Measurements from ENCODE around the gene CRIP2. TPM values are rescaled to one million over a fixed set of nuclear protein-coding genes. Genes with fewer than 3 reads are reported as not detected.

CRIP2 gene
- total and polyA plus RNA-seq, 2 donors (not counting 1 experiment from before 2014, with no cell fraction given), result 6.0 to 81.6 TPM

DNA sequence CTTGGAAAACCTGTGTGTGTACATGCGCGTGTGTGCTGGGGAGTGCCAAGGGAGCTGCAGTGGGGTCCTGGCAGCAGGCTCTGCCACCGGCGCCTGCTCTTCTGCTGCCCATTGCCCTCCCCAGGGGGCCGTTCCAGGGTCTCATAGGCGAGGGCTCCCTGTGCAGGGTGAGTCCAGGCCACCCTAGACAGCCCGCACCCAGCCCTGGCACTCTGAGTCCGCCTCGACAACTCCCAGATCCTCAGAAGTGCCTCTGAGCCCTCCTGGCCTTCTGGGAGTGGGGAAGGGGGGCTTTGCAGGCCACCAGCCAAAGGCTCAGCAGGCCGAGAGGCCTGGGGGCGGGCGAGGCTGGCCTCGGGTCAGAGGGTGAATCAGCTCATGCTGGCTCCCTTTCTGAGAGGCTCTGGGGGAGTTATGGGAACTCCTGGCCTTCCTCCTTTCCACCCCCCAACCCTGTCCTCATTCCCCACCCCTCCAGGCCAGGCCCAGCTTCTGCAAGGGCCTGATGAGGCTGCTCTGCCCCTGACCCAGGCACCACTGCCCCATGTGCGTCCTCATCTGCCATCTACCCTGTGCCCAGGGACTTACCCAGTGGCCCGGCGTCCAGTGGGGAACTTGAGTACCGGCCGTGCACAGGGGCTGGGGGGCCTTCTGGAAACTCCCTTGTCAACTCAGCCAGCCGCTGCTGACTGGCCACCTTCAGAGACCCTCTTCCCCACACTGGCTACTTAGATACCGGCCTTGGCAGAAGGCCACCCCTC is 14.3 kb downstream of the CRIP2 start:
- Histone ChIP-seq H3K4me1 (ENCODE audit: control insufficient read depth in 2 of 2, insufficient read depth in 2 of 2, low read length in 2 of 2) (peaks cover 38 to 64% of the 10 kb centered on the region in 2 donors), H3K27ac (ENCODE audit: low read length in 2 of 2) (peak overlapping the region; percentile 95 to 96), H3K9ac (ENCODE audit: low read length) (peak overlapping the region; percentile 72), H3K4me3 (ENCODE audit: control extremely low read depth in 1 of 5, extremely low read depth in 1 of 5, insufficient read depth in 1 of 5, low read depth in 2 of 5, low read length in 4 of 5) (peak overlapping the region in 4 of 5 experiments; percentile 59 to 88 (median 70)), H4K20me1 (ENCODE audit: control insufficient read depth, insufficient read depth, low read length, poor library complexity, severe bottlenecking) (peaks cover 26% of the 10 kb centered on the region), H3K36me3 (replicated peaks in 1 of 2; ENCODE audit: control extremely low read depth in 1 of 2, control insufficient read depth in 1 of 2, extremely low read depth in 1 of 2, insufficient read depth in 2 of 2, low read length in 1 of 2) (peaks cover 0 to 9% of the 10 kb centered on the region in 2 experiments), H3K79me2 (ENCODE audit: control insufficient read depth, insufficient read depth, low read length) (peaks cover 9% of the 10 kb centered on the region), H3K27me3 (replicated peaks in 1 of 4; ENCODE audit: control extremely low read depth in 1 of 4, control insufficient read depth in 3 of 4, insufficient read depth in 4 of 4, low read length in 3 of 4) (no peaks in the 10 kb centered on the region), H2AFZ (ENCODE audit: insufficient read depth, low read depth, low read length, poor library complexity, severe bottlenecking) (no peak overlapping the region), H3K9me3 (ENCODE audit: control extremely low read depth in 1 of 3, control insufficient read depth in 2 of 3, insufficient read depth in 1 of 3, low read length in 2 of 3) (no peaks in the 10 kb centered on the region), H3K4me2 (replicated peaks; ENCODE audit: low read depth, low read length, poor library complexity, severe bottlenecking) (peak overlapping the region; percentile 100)
- ChIA-PET CTCF (interaction anchor here (0.8 to 4.5 kb wide), 24 partner anchors 10 to 398 kb away, joined by 3 to 121 read pairs (median 7); partner anchors contain the start of genes BRF1 and TEX22), POLR2A (interaction anchor here (0.7 to 2.2 kb wide), 8 partner anchors 8 to 1136 kb away, joined by 3 to 39 read pairs (median 5); partner anchors contain the start of gene BTBD6)
- peak overlapping the region; percentile 97 for H3K27ac Mint-ChIP-seq
- WGBS (ENCODE audit: insufficient coverage), result 87% methylated on average over 16 of the region's 20 CpGs
- peaks cover 47% of the 10 kb centered on the region for H3K4me1 Mint-ChIP-seq
- no peak for TF ChIP-seq EZH2 (IDR thresholded peaks at IDR 0.05; ENCODE audit: borderline replicate concordance, insufficient read depth, low read depth, low read length, poor library complexity, severe bottlenecking)
- TF ChIP-seq, protein P1, sequence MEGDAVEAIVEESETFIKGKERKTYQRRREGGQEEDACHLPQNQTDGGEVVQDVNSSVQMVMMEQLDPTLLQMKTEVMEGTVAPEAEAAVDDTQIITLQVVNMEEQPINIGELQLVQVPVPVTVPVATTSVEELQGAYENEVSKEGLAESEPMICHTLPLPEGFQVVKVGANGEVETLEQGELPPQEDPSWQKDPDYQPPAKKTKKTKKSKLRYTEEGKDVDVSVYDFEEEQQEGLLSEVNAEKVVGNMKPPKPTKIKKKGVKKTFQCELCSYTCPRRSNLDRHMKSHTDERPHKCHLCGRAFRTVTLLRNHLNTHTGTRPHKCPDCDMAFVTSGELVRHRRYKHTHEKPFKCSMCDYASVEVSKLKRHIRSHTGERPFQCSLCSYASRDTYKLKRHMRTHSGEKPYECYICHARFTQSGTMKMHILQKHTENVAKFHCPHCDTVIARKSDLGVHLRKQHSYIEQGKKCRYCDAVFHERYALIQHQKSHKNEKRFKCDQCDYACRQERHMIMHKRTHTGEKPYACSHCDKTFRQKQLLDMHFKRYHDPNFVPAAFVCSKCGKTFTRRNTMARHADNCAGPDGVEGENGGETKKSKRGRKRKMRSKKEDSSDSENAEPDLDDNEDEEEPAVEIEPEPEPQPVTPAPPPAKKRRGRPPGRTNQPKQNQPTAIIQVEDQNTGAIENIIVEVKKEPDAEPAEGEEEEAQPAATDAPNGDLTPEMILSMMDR (IDR thresholded peaks at IDR 0.05), result no peak
- intact Hi-C loops (cut with micrococcal nuclease), result loop anchor here (10.0 kb wide), 1 partner anchor 424 kb away; the partner anchor contains the start of gene GPR132
- H3K9me3 Mint-ChIP-seq (ENCODE audit: insufficient read depth), result no peaks in the 10 kb centered on the region
- no peaks in the 10 kb centered on the region for H3K27me3 Mint-ChIP-seq
- DNase-seq, result no peak
- ATAC-seq (ENCODE audit: low read depth), result no peak
- peak overlapping the region; percentile 90 for H3K4me3 Mint-ChIP-seq

All from B cell (primary cell).